ENCODE data around the gene PDE6B.
A peak's percentile ranks its signal among the peaks of the same experiment; 100 is the strongest.
"Not testable (repeated sequence)": the region's sequence is repeated elsewhere in the genome, so short reads cannot be mapped to it uniquely, and the experiment has no call there.

The PDE6B gene

DNA sequence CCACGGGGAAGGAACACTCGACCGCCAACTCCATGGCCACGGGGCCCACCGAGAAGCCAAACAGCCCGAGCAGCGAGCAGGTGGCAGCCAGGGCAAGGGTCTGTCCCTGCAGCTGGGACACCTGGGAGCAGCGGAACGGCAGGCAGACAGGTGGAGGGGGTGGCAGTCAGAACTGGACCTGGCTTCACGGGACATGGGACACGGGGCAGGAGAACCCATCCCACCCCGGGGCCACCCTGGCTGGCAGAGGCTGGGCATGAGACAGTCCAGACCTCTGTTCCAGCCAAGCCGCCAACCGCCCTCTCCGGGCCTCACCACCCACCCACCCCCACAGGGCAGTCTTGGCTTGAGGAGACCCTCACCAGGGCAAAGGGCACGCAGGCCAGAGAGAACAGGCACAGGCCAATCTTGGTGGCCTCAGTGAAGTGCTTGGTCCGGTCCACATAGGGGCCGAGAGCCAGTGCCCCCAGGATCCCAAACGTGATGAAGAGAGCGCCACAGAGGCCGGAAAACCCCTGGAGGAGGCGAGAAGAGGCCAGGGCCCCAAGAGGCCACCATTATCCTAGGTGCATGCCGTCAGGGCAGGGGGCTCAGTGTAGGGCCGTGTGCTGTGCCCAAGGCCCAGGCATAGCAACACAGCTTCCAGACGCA is 58.0 kb downstream of the PDE6B start:
- no peak for DNase-seq (ENCODE audit: low spot score)

GRCh38 chr4:683982-684622 is 58.7 kb downstream of the PDE6B start:
- DNase-seq (ENCODE audit: low spot score) = peak; percentile 46

DNA sequence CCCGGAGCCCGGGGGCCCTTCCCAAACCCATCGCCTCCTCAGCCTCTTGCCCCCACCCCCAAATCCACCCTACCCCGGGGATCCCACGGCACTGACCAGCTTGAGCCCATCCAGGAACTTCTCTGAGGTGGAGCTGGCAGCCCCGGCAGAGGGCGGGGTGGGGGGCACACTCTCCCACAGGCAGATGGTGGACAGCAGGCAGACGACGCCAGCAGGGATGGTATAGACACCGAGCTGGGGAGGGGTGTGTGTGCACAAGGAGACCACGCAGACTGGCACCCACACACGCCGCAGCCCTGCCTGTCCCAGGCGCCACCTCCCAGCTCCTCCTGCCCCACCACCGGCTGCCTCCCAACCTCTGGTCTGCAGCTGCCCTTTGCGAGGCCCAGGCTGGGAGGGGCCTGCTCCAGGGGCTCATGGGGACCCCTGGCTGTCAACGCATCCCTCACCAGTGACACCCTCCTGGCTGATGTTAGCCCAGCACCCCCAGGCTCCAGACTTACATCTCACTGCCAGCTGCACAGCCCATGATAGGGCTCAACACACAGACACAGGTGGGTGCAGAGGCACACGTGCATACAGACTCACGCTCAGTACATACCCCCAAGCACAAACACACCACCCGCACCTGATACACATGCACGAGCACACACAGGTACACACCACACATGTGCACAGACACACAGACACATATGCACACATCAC is 59.4 kb downstream of the PDE6B start:
- DNase-seq (ENCODE audit: low spot score) = no peak

GRCh38 chr4:685679-686412 is 60.5 kb downstream of the PDE6B start:
- DNase-seq (ENCODE audit: low spot score) = no peak

DNA sequence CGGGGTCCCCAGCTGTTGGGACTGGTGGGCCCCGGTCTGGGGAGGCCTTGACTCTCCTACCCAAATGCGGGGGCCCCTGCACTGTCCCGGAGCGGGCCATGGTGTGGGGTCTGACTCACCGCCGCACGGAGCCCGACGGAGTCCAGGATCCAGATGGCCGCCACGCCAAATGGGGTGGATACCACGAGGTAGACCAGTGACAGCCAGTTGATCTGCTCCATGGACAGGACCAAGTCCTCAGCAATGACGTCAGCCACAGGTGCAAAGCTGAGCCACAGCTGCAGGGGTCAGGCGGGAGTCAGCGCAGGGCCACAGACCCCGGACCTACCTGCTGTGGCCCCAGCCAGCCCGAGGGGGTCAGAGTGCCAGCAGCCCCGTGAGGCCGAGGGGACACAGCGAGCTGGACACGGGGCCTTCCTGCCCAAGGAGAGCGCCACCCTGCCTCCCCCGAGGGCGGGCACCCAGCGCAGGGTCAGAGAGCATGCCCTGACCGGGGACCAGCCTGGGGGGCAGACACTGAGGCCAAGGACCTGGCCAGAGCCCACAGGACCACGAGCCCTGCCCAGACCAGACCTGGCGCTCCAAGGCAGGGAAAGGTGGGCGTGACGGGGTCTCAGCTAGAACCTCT is 61.2 kb downstream of the PDE6B start:
- no peak for DNase-seq (ENCODE audit: low spot score)

GRCh38 chr4:687048-687970 is 61.9 kb downstream of the PDE6B start:
- DNase-seq (ENCODE audit: low spot score) = no peak

DNA sequence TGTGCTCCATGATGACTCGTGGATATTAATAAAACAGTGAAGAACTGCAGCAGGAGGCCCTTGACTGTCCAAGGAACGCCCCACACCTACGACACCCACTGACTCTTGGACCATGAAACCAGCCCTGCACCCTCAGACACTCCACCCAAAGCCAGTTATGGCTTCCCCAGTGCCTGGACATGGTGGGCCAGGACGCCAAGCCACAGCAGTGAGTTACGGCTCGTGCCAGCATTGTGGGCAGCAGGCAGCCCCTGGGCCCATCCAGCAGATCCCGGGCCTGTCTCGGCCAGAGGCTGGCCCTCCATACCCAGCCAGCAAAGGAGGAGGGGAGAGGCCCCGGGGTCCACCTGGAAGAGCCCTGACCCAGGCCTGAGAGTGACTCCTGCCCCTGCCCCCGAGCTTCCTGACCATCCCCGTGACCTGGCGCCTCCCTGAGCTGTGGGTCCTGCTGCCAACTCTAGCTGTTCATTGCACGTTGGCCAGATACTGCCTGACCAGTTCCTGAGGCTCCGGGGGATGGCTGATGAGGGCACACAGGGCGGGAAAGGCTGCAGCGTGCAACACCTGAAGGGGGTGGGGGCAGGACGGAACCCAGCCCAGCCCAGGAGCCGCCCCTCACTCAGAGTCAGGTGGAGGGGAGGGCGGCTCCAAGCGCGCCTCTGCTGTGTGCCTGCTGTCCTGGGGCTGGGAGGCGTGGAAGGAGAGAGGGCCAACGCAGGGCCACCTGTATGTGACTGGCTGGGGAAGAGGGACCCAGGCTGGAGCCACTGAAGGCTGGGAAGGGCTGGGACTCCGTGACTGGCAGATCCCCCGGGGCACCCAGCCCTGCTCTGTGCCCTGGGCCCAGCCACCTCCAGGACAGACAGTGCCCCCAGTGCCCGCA is 62.8 kb downstream of the PDE6B start:
- no peak for DNase-seq (ENCODE audit: low spot score)

DNA sequence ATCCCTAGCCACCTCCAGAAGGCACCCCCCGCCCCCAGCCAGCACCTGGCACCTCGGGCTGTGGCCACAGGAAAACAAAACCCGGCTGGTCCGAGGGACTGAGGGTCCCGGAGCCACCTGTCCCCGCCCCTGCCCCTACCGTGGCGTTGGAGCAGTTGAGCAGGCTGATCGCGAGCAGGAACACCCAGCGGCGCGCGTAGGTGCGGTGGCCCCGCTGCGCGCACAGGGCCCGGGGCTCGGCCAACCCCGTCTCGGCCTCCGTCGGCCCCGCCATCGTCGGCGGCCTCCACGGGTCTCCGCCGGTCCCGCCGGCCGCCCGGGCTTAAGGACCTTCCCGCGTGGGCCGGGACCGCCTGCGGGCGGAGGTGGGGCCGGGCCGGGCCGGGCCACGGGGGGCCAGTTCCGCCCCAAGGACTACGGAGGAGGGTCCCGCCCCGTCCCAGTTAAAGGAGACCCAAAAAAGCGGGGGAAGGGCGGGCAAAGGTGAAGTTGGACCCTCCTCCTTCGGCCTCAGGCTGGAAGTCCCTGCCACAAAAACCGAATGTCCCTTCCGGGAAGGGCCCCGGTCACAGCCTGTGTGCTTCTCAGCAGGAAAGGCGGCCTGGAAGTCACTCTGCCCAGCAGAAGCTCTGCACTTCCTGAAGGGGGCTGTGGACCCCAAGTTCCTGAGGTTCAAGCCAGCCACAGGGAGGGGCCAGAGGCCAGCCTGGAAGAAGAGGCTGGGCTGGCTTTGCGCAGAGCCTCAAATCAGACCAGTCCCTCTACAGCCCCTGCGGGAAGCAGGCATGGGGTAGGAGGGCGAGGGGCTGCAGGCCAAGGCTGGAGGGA is 63.7 kb downstream of the PDE6B start, which contains the start of gene SLC49A3:
Gene SLC49A3 (minus strand): TSS at position 298 of the 828 bp plus-strand sequence. CDS start 24 bp downstream, at position 274.
- DNase-seq (ENCODE audit: low spot score) = no peak

DNA sequence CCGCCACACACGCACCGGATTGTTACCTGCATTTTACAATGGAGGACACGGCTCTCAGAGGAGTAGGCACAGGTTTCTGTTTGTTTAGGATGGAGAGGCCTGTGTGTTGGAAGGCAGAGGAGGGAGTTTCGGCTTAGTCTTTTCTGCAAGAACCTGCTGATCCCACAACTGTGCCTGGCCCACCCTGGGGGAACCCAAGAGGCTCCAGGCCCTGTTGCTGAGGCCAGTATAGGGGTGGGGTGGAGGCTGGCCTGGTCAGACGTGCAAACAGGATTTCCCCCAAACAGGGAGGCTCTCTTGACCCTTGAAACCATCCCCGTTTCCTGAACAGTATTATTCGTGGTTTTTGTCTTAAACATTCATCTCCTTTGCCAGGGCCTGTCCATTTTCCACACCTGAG is 64.3 kb downstream of the PDE6B start:
- DNase-seq (ENCODE audit: low spot score) = no peak

DNA sequence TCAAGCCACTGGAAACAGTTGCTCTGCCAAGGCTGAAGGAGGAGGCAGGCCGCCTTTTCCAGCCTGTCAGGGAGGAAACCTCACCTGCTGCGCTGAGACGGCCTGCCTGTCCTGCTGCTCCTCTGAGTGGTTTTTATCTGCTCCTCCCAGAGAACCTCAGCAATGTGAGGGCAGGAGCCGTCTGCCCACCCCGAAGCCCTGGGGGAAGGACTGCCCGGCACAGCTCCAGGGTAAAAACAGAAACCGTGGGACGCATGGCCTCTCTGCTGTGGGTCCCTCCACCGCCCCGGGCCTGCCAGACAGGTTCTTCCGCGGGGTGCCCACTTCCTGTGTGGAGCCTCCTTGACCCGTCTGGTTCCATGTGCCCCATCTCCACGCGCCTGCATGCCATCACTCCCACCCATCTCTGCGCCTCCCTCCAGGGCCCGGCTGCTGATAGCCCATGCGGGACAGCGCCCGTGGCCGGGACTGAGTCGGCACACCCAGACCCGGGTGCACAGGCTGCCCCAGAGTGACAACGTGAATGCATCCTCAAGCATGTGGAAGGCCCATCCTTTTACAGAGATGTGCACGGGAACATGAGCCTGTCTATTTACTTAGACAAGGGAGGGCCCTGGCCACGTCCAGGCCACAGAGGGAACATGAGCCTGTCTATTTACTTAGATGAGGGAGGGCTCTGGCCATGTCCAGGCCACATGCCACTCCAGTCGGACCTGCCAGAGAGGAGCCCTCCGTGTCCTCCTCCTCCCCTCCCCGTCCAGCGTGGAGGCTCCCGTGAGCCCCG is 67.6 kb downstream of the PDE6B start:
- no peak for DNase-seq (ENCODE audit: low spot score)

GRCh38 chr4:694341-694940 is 69.1 kb downstream of the PDE6B start:
- not testable (repeated sequence) for DNase-seq (ENCODE audit: low spot score)

DNA sequence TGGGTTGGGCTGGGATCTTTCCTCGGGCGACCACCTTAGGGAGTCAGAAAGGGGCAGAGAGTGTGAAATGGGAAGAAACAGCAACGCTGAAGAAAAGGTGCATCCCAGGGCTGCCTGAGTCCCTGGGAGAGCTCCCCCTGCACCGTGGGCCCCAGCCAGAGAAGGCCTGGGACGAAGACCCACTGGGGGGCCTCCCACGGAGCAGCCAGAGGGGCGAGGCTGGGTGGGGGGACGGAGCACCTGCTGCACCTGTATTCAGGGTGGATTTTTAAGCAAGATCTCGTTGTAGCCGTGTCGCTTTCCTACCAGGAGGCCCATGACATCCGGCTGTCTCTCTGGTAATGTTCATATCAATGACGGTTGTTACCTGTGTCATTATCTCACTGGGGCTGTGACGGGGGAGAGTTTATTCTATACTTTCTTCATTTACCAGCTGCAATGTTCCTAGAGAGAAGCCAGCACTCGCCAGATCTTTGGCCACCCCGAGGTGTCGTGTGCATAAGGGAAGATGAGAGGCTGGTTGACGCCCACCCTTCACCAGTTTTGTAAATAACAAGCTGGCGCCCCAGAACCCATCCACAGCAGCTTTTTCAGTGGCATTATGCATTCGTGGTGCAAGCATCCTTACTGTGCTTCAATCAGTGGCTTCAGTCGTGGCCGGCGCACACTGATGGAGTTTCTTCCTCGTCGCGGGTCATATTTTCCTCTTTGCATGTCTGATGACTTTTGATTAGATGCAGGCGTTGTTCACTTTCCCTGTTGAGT is 74.6 kb downstream of the PDE6B start:
- DNase-seq (ENCODE audit: low spot score) = no peak

DNA sequence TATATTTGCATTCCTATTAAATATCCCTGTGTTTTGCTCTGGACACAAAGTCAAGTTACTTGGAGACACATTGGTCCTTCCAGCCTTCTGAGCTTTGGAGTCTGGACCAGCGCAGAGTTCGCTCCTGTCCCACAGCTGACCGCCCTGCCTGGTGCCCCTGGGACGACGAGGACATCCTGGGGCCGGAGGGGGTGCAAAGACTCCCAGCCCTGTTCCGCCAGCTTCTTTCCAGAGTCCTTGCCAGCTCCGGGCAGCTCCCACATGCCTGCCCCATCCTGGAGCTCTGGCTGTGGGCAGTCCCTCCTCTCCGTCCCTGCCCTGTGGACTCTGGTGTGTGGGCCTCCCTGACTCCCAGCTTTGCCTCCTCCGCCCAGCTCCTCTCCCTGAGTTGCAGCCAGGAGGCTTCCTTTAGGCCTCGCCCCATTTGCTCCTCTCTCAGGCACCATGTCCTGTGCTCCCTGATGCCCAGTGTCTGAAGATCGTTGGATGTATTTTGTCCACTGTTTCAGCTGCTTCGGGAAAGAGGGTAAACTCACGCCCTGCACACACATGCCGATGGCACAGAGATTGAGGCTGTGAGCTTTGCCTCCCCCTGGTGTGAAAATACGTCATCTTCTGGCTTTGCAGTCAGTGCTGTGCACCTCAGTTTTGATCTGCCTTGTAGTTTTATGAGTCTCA is 75.4 kb downstream of the PDE6B start:
- DNase-seq (ENCODE audit: low spot score) = no peak

DNA sequence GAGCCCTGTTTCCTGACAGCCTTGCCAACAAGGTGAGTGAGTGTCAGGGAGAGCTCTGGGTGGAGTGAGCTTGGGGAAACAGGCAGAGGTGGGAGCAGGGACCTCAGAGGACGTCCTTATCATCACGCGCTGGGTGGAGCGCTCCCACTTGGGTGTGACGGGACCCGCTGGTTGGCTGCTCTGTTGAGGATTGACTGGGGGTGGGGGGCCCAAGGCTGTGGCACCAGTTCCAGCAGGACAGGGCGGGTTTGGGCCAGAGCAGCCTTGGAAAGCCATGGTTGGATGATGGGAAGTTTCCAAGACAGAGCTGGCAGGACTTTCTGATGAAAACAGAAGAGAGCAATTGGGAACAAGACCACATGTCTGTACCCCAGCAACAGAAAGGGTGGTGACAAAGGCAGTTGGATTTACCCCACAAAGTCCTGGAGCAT is 77.3 kb downstream of the PDE6B start:
- DNase-seq (ENCODE audit: low spot score) = no peak

DNA sequence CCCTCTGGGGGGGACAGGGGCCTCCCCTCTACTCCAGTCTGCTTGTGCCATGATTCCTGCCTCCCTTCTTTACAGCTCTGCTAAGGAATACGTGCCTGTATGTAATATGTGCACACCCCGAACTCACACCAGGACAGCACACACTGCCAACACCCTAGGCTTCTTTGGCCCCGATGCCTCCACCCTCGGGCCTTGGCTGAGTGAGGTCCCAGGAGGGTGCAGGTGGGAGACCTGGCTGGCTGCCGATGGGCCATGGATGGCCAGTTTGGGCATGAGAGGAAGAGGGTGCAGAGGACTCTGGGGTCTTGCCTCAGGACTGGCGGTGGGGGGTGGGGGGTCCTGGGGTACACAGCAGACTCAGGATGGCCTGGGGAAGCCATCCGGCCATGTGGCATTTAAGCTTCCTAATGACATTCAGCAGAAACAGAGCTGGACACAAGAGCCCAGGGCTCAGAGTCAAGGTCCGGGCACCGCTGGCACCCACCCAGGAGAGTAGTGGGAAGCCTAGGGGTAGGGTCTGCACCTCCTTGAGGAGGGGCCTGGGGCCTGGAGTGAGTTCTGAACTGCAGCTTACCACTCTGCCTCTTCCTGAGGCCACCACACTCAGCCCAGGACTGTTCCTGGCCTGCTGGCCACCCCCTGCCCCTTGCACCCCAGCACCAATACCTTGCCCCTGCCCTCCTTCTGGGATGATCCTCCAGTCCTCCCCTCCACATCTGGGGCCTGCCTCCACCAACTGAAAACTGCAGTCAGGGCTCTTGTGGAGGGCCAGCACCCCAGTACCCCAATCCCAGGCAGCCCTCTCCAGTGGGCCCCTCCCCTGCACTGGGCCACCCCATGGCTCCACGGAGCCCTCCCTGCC is 78.2 kb downstream of the PDE6B start:
- DNase-seq (ENCODE audit: low spot score) = no peak

All from putamen (tissue), 1 donor.